Muscle of arm (tissue), 12 donors: ENCODE data around the gene STK4. TPM values are rescaled to one million over a fixed set of nuclear protein-coding genes. Genes with fewer than 3 reads are reported as not detected.

Experiments used
- DNase-seq: peaks from one replicate; pipeline ENCODE4 v3.0.0-alpha.2; 2013
- polyA plus RNA-seq, 12 donors: library from polyadenylated mRNA; unstranded; fragments of 120-200 nt; gene quantifications; one replicate each; pipeline ENCODE4 v1.2.1, GENCODE V29; 2013; ENCODE audit not compliant: insufficient read length in 12 of 12

The STK4 gene
- polyA plus RNA-seq, 12 donors: 8.0 to 19.5 (median 11.2) TPM; not detected in 1

DNA sequence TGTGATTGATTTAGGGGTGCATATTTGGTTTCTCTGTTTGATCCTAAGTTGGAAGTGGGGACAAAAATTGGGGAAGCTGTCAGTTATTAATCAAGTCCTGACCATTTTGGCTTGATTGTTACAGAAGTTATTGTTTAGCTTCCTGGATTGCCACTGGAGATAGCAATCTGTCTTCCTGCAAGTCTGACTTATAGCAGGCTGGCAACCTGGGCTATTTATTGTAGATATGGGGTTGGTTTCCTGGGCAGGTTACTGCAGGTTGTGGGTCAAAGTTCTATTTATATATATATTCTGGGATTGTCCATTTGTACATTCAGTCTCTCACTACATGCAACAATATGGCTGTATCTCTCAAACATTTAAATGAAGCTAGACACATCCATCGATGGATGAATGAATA, 116.8 kb downstream of the STK4 start:
- no peak for DNase-seq

DNA sequence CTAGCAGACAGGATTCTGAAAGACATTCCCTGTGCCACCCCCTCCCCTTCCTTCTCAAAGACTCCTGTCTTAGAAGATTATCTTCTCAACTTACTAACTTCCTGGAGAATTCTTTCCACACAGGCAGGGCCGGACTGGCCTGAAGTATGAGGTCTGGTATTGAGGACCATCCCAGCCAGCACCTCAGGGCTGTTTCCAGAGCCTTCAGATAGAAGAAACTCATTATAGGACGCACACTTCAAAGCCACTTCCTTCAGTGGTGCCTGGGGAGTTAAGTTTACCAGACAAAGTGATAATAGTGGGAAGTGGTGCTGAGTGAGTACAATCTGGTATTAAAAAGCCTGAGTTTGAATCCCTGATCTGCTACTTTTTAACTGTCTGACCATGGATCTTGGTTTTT, 119.0 kb downstream of the STK4 start:
- DNase-seq: no peak

DNA sequence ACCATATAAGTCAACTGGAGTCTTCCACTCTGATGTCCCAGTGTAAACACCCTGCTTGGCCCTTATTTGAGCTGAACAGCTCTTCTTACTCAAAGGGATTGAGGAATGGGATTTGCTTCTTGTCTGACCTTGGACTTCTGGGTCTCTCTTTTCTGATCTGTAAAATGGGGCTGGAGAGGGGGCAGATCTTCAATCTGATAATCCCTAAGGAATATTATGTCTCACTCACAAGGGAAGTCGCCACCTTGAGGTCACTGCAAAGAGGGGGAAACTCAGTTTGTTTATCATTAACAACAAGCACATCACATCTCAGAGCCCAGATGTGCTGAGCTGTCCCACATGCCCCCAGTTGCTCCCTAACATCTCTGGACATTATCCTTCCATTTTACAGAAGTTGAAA, 119.6 kb downstream of the STK4 start:
- DNase-seq: no peak

DNA sequence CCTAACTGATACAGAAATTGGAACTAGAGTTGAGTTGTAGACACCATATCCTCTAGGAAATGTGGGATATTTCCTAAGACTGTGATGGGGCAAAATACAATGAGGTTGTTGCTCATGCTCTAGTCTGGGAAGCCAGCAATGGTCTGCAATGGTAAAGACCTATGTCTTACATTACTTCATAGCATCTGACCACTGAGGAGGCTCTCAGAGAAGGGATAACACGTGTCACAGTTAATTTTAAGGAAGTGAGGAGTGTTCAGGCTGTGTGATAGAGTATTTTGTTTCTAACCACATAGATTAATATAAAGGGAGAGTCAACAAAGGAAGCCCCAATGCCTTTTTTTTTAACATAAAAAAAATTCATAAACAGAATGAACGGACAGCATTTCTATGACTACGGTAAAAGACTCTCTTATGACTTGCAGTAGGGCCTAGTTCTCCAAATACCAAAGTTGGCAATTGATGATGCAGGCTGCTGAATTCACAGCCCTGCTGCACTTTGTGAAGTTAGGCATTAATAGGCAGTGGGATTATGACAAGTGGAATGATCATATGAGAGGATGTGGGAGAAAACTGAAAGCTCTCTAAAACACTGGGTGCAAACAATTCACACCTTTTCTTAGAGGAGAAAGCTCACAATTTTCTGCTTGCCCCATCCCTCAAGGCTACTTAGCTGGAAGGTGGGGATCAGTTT, 120.9 kb downstream of the STK4 start:
- DNase-seq: no peak

DNA sequence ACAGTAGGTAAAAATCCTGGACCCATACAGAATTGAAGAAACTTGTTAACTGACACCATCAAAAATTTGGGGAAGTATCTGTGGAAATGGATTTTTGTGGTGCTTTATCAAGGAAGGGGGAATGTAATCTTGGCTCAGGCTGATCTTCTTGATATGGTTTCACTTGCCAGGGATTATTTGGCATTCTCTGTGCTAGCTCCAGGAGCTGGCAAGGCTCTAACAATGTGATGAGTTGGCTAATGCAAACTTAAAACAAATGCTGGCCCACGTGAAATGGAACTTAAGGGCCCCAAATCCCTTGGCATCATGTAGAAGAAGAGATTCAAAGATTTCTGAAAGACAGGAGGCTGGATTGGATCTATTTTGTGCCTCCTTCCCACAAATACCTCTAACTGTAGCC, 121.5 kb downstream of the STK4 start:
- DNase-seq: no peak

DNA sequence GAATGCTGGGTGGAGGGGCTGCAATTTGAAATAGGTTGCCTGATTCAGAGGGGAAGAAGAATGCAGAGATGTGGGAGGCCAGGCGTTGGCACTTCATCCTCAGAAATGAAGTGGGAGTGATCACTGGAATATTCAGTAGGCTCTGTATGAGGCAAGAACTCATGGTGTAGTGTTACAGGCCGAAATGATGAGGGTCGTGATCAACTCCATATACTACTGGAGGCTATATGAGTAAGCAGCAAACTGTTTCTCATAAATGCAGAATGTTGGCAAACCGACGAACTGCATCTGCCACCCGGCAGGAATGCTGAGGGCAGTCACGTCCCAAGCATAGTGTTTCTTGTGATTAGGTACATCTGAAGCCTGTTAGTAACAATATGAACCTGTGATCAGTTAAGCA, 121.9 kb downstream of the STK4 start:
- DNase-seq: no peak

DNA sequence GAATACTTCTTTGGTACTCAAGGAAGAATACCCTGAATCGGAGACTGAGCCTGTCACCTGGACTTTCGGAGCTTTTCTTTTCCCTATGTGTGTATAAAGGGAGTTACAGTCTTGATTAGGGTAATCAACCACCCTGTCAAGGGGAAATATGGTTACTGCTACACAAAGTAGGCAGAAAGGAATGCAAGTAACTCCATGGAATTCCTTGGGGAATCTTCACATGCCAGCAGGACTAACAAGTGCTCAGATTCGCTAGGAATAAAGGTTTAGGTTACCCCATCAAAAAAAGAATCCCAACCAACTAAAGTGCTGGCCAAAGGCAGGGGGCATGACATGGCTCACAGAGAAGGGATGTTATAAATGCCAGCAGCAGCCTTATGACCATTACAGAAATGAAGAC, 124.2 kb downstream of the STK4 start:
- DNase-seq: no peak

DNA sequence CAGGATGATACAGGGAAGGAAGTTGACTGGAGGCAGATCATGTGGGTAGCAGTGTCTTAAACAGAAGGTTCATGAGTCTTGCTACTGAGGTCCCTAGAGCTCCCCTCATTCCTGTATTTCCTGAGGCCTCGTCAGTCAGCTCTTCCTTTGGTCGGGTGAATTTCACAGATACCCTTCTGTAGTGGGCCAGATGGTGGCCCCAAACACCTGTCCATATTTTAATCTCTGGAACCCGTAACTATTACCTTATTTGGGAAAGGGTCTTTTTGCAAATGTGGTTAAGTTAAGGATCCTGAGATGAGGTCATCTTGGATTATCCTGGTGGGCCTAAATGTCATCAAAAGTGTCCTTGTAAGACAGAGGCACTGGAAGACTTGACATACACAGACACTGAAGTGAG, 125.1 kb downstream of the STK4 start:
- no peak for DNase-seq

DNA sequence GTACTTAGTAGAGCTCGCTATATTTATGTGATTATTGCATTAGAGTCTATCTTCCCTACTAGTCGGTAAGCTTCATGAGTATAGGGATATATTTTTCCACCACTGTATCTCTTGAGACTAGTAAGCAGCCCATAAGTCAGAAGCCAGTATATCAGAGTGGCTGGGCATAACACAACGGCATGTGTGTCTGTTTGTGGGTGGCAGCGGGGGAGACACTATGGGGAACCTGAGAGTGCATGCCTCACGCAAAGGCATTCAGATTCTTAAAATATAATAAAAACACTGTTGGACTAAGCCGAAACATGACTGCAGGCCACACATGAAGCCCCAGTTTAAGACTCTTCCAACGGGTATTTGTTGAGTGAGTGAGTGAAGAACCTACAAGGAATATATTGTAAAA, 126.6 kb downstream of the STK4 start:
- DNase-seq: no peak

DNA sequence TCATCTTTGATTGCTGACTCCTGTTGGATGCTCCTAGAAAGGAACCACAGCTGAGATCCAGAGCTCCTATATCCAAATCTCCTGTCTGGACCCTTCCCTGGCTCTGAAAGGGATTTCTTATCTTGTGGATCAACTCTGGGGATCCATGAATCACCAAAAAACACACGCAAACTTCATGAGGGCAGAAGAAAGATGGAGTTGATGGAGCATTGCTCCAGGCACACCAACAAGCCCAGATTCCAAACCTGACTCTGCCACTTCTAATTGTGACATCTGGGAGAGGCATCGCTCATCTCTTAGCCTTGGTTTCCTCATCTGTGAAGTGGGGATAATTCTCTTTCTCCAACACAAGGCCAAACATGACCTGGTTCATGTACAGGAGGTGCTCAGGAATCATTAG, 127.9 kb downstream of the STK4 start:
- no peak for DNase-seq

DNA sequence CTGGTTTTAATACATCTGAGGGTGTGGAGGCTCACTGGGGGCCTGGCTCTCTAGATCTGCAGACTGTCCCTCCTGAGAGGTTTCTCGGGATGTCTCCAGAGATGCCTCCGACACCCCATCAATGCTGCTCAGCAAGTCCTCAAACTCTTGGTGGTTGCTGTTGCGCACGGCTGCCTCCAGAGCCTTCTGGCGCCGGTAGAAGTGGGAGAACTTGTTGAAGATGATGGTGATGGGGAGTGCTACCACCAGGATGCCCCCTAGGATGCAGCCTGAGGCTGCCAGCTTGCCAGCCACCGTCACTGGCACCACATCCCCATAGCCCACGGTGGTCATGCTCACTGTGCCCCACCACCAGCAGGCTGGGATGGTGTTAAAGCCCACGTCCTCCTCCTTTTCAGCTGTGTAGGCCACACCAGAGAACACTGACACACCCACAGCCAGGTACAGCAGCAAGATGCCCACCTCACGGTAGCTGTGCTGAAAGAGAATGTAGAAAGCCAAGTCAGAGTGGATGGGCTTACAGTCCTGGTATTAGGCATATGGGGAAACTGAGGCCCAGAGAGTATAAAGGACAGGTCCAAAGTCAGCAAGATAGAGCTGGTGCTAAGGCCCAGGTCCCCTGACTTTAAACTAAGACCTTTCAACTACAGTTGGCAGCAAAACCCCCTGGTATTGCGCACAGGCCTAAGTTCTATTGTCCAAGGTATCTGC, 128.7 kb downstream of the STK4 start:
- no peak for DNase-seq

DNA sequence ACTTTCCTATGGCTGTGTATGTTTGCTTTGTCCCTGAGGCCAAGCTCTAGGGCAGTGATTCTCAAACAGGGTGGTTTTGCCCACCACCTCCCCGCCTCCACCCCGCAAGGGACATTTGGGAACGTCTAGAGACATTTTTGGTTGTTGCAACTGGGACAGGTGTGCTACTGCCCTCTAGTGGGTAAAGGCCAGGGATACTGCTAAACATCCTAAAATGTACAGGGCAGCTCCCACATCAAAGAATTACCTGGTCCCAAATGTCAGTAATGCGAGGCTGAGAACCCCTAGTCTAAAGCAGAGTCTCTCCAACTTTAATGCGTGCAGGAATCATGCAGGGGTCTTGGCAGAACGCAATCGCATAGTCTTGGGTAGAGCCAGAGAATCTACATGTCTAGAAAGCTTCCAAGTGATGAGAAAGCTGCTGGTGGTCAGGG, 129.5 kb downstream of the STK4 start:
- DNase-seq: peak; percentile 36

DNA sequence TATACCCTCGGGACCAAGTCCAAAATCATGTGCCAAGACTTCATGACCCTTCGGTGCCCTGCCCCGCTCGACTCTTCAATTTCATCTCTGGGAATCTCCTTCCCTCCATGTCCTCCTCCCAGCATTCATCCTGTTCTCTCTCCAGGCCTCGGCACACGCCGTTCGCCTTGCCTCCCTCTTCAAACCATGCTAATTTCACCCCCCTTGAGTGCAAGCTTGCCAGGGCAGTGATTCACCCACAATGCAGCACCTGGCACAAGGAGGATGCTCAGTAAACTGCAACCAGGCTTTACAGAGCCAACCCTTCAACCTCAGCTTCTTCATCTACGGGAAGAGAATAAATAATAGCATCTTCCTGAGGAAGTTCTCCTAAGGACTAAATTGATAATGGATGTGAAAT, 130.5 kb downstream of the STK4 start:
- DNase-seq: no peak

DNA sequence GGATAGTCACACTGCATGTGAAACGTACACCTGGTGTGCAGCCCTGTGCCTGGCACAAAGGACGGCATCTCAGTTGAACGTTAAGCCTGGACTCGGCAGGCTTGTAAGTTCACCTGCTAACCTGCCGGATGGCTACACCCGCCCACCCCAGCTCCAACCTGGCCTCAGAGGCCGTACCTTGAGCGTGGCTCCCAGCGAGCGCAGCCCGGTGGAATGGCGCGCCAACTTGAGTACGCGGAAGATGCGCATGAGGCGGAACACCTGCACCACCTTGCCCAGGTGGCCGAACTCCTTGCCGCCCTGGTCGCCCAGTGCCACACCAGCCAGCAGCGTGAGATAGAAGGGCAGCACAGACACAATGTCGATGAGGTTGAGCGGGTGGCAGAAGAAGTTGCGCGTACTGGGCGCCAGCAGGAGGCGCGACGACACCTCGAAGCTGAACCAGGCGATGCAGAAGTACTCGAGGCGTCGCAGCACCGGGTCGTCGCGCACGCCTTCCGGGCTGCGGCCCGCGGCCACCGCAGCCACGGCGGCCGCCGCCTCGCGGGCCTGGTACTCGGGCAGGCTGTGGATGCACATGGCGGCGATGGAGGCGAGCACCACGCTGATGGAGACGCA, 131.3 kb downstream of the STK4 start:
- DNase-seq: no peak

DNA sequence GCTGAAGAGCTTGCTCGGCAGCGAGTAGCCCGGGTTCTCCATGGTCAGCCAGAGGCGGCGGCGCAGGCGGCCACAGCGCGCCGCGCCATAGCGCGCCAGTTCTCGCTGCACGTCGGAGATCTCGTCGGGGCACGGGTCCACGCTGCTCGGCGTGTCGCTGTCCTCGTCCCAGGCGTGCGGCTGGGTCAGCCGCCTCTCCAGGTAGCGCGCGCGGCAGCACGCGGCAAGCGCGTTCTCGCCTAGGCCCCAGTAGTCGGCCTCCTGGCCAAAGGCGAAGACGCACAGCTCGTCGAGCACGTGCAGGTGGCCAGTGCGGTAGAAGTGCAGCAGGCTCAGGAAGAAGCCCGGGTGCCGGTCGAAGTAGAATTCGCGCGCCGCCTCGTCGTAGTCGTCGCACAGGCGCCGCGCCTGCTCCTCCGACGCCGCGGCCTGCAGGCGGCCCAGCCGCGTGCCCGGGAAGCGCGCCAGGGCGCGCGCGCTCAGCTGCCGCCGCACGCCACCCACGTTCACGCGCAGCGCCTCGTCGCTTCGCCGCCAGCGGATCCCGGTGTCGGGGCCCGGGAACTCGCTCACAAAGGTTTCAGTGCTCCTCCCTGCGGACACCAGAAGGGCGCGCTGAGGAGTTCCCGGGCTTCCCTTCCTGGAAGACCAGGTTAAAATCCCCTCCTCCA, 131.9 kb downstream of the STK4 start:
- no peak for DNase-seq

DNA sequence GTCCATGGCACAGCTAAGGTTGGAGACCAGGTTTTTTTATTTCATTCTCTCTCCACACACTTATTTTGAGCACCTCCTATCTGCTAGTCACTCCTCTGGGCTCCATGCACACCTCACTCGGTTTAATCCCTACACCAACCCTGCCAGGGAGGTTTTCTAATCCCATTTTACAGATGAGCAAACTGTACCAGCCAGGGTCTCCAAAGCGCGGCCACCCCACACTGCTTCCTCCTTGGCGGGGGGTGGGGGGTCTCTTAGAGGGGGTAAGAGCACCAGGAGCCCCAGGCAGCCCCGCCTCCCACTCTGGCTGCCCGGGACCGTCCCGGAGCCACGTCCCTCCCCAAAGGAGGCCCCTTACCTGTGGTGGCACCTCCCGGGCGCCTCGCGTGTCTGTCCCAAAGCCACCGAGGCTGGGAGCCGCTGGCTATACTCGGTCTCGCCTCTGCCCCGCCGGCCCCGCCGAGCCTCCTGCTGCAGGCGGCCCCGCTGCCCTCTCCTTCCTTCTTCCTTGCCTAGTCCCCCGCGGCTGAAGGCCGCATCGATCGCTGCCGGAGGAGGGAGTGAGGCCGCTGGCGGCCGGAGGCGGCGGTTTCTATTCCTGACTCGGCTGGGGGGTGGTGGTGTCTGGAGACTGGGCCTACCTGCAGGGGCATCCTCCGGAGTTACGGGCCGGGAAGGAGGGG, 134.4 kb downstream of the STK4 start, which contains the start of gene KCNS1:
Gene KCNS1, minus strand, starts transcription at position 565 of the 683 bp plus-strand sequence. CDS start 1,891 bp downstream, outside the sequence.
- no peak for DNase-seq

DNA sequence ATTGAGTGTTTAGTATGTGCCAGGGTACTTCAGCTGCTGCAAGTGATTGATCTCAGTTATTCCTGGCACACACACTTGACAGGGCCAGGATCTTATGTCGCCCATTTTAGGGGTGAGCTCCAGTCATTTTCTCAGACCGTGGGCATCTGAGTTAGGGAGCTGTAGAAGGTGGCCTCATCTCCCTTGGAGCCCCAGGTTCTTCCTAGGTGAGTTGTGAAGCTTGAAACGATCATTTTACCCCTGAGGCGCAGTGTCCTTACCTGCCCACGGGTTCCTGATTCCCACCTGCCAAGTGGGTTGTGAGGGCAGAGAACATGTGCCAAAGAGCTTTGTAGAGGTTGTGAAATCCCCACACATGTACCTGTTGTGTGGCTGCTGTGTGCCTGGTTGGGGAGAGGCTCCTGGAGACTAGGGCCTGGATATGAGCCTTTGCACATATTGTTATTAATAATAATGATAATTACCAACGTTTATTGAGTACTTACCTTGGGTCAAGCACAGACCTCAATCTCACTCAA, 135.1 kb downstream of the STK4 start:
- DNase-seq: no peak

DNA sequence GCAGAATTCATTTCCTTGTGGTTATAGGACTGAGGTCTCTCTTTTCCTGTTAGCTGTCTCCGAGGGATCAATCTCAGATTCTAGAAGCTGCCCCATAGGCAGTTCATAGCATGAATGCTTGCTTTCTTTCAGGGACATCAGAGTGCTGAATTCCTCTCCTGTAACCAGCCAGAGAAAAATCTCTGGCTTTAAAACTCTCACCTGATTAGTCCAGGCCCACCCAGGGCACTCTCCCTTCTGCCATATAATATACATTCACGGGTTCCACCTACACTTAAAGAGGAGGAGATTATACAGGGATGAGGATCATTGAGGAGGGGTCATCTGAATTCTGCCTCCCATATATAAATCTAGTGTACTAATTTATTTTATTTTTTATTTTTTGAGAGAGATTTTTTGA, 136.8 kb downstream of the STK4 start:
- DNase-seq: no peak

DNA sequence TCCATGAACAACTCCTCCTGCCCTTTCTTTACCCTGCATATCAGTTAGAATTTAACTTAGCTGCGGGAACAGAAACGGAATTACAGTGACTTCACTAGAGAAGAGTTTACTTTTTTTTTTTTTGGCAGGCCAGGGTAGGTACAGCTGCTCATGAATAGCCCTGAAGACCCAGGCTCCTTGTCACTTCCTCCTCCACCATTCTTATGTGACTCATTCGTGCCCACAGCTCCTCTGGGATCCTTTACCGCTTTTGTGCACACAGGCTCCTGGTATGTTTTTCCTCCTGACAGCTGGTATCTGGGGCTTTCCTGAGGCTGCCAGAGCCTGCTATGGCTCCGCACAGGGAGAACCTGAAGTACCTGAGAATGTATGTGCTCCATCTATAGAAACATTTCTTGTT, 138.5 kb downstream of the STK4 start:
- DNase-seq: no peak

DNA sequence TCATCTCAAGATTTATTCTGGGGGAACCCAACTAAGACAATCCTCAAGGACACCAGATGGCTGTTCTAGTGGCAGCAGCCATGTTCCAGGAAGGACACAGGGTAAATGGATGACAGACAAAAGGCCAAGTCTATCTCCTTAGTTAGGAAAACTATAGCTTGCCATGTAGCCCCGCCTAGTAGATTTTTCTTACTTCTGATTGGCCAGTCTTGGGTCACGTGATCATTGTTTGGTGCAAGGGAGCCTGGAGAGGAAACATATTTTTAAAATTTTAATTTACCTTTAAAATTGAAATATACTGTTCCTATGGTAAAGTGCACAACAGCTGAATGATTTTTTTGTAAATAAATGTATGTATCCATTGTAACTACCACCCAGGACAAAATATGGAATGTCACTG, 139.0 kb downstream of the STK4 start:
- DNase-seq: no peak

DNA sequence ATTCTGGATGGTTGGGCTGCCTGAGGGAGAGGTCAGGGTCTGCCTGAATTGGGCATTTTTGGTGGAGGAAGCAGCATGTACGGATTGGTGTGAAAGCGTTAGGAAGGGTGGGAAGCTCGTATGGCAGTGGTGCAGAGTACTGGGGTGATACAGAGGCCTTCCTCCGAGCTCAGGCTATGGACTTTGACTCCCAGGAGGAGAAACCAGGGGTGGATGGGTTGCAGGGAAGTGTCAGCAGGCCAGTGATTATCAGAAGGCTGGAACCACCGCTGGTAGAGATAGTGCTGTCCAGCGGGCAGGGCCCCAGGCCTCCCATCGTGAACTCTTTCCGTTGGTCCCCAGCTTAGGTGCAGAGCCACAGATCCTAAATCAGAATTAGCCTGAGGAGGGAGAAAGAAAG, 143.3 kb downstream of the STK4 start:
- DNase-seq: no peak

DNA sequence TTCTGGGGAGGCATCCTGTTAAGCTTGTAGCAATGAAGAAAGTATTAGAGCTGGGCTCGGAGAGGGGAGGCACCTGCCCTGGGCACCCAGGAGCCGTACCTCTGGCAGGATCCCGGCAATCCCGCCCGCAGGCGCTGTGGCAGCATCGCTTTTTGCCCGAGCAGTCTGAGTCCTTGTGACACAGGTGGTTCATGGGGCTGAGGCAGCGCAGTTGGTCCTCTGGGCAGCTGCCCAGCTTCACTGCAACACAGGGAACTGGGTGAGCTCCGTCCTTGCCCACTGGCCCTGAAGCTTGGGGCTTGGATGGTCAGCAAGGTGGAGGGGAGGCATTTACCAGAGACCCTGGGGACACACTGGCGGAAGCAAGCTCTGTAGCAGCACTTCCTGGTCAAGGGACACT, 144.0 kb downstream of the STK4 start:
- no peak for DNase-seq
